ENCODE measurements around the gene STX7.
A peak's percentile ranks its signal among the peaks of the same experiment; 100 is the strongest.

STX7 gene

GRCh38 chr6:132506461-132506860 is 6.5 kb downstream of the STX7 start:
- DNase-seq, result no peak

GRCh38 chr6:132505158-132505557 is 7.8 kb downstream of the STX7 start:
- no peak for DNase-seq

GRCh38 chr6:132504757-132505156 is 8.2 kb downstream of the STX7 start:
- no peak for DNase-seq

- DNase-seq, result no peak
Observed at GRCh38 chr6:132499757-132500156, 13.2 kb downstream of the STX7 start.

GRCh38 chr6:132498638-132499037 is 14.3 kb downstream of the STX7 start:
- DNase-seq, result no peak

- no peak for DNase-seq
Observed at GRCh38 chr6:132496519-132497180, 16.3 kb downstream of the STX7 start.

- DNase-seq, result no peak
Observed at GRCh38 chr6:132495604-132496079, 17.3 kb downstream of the STX7 start.

- no peak for DNase-seq
Observed at GRCh38 chr6:132494954-132495353, 18.0 kb downstream of the STX7 start.

GRCh38 chr6:132491881-132492280 is 21.0 kb downstream of the STX7 start:
- DNase-seq, result no peak

GRCh38 chr6:132491303-132491702 is 21.6 kb downstream of the STX7 start:
- no peak for DNase-seq

GRCh38 chr6:132490478-132491204 is 22.3 kb downstream of the STX7 start:
- no peak for DNase-seq

GRCh38 chr6:132490024-132490423 is 22.9 kb downstream of the STX7 start:
- DNase-seq, result no peak

GRCh38 chr6:132489376-132489775 is 23.5 kb downstream of the STX7 start:
- DNase-seq, result no peak

- DNase-seq, result no peak
Observed at GRCh38 chr6:132487762-132488161, 25.2 kb downstream of the STX7 start.

GRCh38 chr6:132484680-132485018 is 28.3 kb downstream of the STX7 start:
- DNase-seq, result no peak

- peak; percentile 43 for DNase-seq
Observed at GRCh38 chr6:132483779-132484679, 28.9 kb downstream of the STX7 start.

GRCh38 chr6:132482581-132482980 is 30.3 kb downstream of the STX7 start:
- DNase-seq, result no peak

- DNase-seq, result no peak
Observed at GRCh38 chr6:132481189-132481588, 31.7 kb downstream of the STX7 start.

GRCh38 chr6:132479131-132479530 is 33.8 kb downstream of the STX7 start:
- DNase-seq, result no peak

- no peak for DNase-seq
Observed at GRCh38 chr6:132478674-132479073, 34.2 kb downstream of the STX7 start.

- no peak for DNase-seq
Observed at GRCh38 chr6:132478266-132478665, 34.6 kb downstream of the STX7 start.

- DNase-seq, result no peak
Observed at GRCh38 chr6:132476688-132477087, 36.2 kb downstream of the STX7 start.

GRCh38 chr6:132475925-132476324 is 37.0 kb downstream of the STX7 start:
- no peak for DNase-seq

- no peak for DNase-seq
Observed at GRCh38 chr6:132471787-132472186, 41.1 kb downstream of the STX7 start.

Data from NCI-H1048 (cell line).